Activated T-cell treated with anti-CD3 and anti-CD28 coated beads for 24 hours (primary cell): ENCODE results near the gene FAM200C.

ENCODE experiments used
- DNase-seq: peaks from one replicate; pipeline ENCODE4 v3.0.0-alpha.2; 2020; ENCODE audit warnings: low read depth

FAM200C gene

GRCh38 chr5:160419458-160420330 is 19.8 kb upstream of the FAM200C start:
- no peak for DNase-seq

GRCh38 chr5:160418561-160419457 is 19.0 kb upstream of the FAM200C start, which contains the start of gene SLU7:
Gene SLU7 (minus strand): TSS chr5:160419081. CDS start chr5:160415294, 3,787 bp downstream.
- peak; percentile 91 for DNase-seq

DNA sequence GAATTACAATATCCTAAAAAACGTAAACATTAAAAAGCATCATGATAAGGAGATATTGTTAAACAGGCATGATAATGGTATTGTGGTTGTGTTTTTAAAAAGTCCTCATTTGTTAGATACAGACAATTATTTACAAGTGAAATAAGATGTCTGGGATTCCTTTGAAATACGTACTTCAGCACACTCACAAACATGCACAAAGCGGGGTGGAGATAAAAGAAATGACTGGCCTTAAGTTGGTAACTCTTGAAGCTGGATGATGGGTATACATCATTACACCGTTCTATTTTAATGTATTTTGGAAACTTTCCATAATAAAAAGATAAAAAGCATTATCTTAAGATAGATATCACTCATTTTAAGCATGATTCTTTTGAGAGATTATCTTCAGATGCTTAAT is 1.0 kb downstream of the FAM200C start:
- no peak for DNase-seq

- DNase-seq: no peak
These were observed 2.4 kb downstream of the FAM200C start for GRCh38 chr5:160397492-160397891.

DNA sequence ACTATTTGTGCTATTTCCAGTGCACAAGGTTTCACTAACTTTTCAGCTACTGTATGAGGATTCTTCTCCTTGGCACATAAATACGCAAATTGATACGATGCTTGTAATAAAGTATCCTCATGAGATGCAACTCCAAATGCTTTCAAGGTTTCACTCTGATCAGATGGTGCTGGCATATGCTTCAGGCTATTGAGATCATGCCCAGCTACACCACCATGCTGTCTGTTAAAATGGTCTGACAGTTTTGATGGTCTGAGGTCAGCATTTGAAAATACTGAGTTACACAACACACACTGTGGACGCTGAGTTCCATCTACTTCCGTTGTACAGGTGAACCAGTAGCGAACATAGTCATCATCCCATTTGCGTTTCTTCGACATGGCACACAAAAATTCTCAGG is 4.7 kb downstream of the FAM200C start:
- no peak for DNase-seq

- DNase-seq: no peak
These were observed 8.8 kb downstream of the FAM200C start for GRCh38 chr5:160390787-160391696.

GRCh38 chr5:160387445-160387844 is 12.4 kb downstream of the FAM200C start:
- DNase-seq: no peak

- no peak for DNase-seq
These were observed 14.4 kb downstream of the FAM200C start for GRCh38 chr5:160385496-160385895.

DNA sequence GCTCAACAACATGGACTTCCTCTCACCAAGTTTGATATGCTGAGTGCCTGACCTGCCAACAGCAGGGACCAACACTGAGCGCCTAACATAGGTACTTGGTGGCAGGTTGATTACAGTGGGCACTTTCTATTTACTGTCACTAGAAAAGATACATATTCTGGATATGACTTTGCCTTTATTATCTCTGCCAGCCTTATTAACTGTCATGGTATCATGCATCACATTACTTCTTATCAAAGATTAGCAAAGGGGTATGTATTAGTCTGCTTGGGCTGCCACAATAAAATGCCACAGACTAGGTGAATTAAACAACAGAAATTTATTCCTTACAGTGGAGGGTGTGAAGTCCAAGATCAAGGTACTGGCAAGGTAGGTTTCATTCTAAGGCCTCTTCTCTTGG is 15.2 kb downstream of the FAM200C start:
- DNase-seq: no peak

- DNase-seq: no peak
These were observed 17.5 kb downstream of the FAM200C start for GRCh38 chr5:160382346-160382745.

- DNase-seq: no peak
These were observed 19.8 kb downstream of the FAM200C start for GRCh38 chr5:160380041-160380440.

DNA sequence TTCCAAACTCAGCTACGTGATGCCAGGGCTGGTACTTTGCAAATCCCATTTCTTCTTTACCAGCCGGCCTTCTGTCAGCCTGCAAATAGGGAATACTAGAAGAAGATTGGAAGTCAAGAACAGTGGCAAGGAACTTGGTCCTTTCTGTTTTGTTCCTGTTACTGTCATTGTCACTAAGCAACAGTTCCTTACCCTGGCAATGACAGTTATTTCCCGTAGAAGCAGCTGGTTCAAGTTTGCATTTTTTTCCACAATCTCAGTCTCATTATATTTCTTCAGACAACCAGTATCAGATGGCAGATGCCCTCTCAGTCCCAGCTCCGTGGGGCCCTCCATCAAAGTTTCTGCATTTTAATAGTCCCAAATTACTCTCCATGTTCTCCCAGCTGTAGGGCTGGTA is 20.3 kb downstream of the FAM200C start:
- no peak for DNase-seq

- DNase-seq: no peak
These were observed 21.5 kb downstream of the FAM200C start for GRCh38 chr5:160378330-160378729.

DNA sequence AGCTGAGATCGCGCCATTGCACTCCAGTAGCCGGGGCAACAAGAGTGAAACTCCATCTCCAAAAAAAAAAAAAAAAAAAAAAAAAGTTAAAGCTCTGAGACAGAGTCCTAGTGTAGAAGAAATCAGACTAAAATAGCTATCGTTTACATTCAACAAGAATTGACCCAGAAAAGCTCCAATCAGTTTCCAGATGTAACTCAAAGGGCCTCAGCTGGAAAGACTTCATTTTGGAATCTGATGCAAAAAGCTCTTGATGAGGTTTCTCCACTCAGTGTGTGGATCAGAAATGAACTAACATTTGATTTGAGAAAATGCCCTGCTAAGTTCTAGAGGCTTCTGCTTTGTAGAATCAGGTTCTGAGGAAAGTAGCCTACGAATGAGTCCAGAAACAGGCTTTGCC is 22.2 kb downstream of the FAM200C start:
- DNase-seq: no peak

GRCh38 chr5:160376416-160376815 is 23.4 kb downstream of the FAM200C start:
- DNase-seq: no peak

GRCh38 chr5:160375701-160376100 is 24.2 kb downstream of the FAM200C start:
- DNase-seq: no peak

- no peak for DNase-seq
These were observed 24.7 kb downstream of the FAM200C start for GRCh38 chr5:160375166-160375565.

DNA sequence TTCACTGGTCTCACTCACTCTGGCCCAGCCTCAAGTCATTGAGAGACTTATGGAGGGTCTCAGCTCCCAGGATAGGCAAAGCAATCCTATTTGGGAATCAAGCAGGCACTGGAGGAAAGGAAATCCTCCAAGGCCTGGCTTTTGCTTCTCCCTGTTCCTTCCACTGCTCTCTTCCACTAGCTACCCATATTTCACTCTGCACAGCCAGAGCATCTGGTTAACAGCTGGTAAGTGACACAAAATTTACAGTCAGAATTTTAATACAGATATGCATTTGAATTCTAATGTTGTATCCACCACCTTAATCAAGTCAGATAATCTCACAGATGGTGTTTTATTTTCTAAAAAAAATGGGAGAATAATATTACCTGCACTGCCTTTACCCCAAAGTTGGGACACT is 28.6 kb downstream of the FAM200C start:
- no peak for DNase-seq

GRCh38 chr5:160370713-160371034 is 29.2 kb downstream of the FAM200C start:
- no peak for DNase-seq

- no peak for DNase-seq
These were observed 29.7 kb downstream of the FAM200C start, which contains the start of gene C1QTNF2 for GRCh38 chr5:160369990-160370712. Gene C1QTNF2 (minus strand): TSS chr5:160370626. CDS start chr5:160355011, 15,615 bp downstream.

GRCh38 chr5:160367885-160368284 is 32.0 kb downstream of the FAM200C start:
- no peak for DNase-seq
